Heart right ventricle (tissue), 16 donors: Measurements from ENCODE around the gene CAMTA2. TPM values are rescaled to one million over a fixed set of nuclear protein-coding genes. Genes with fewer than 3 reads are reported as not detected.

Experiments
- ATAC-seq, 8 donors: fragments of 200-7000 bp; cut with Tn5 transposase; one replicate each; pipeline ENCODE4 v1.9.1; 2020; ENCODE audit warnings: mild to moderate bottlenecking in 8 of 8, moderate library complexity in 8 of 8, moderate number of reproducible peaks in 1 of 8
- DNase-seq, 2 donors: peaks; one replicate each; pipeline ENCODE4 v3.0.0-alpha.2; 2020
- H3K27ac ChIP-seq, 10 donors: fragments of 200-600 bp; sonication (generic) in 2 of 10; one replicate each; pipeline versions ENCODE4 v1.5.0 to v1.8.0; 2020 to 2022; ENCODE audit warnings: mild to moderate bottlenecking in 3 of 10
- H3K27me3 ChIP-seq, 7 donors: fragments of 200-600 bp; one replicate each; pipeline ENCODE4 v1.8.0; 2021 to 2022; ENCODE audit warnings: mild to moderate bottlenecking in 2 of 7
- H3K36me3 ChIP-seq, 9 donors: fragments of 200-600 bp; sonication (generic) in 1 of 9; one replicate each; pipeline versions ENCODE4 v1.5.0 to v1.8.0; 2020 to 2022; ENCODE audit warnings: mild to moderate bottlenecking in 2 of 9
- H3K4me1 ChIP-seq, 9 donors: fragments of 200-600 bp; sonication (generic) in 1 of 9; one replicate each; pipeline versions ENCODE4 v1.5.0 to v1.8.0; 2020 to 2022; ENCODE audit warnings: mild to moderate bottlenecking in 4 of 9
- H3K4me3 ChIP-seq, 10 donors: fragments of 200-600 bp; sonication (generic) in 2 of 10; one replicate each; pipeline versions ENCODE4 v1.5.0 to v1.8.0; 2020 to 2022; ENCODE audit warnings: mild to moderate bottlenecking in 7 of 10, moderate library complexity in 2 of 10
- H3K9me3 ChIP-seq, 11 donors: fragments of 200-600 bp in 10 of 11; sonication (generic) in 2 of 11; one replicate each; pipeline versions ENCODE4 v1.5.0 to v1.8.0; 2013 to 2022; ENCODE audit warnings: mild to moderate bottlenecking in 2 of 11, control low read depth in 1 of 11, moderate library complexity in 1 of 11
- CTCF ChIP-seq, 9 donors: fragments of 200-600 bp; sonication (generic) in 2 of 9; IDR thresholded peaks; one replicate each; pipeline versions ENCODE4 v1.5.0 to v1.8.0; 2021 to 2022; ENCODE audit warnings: antibody characterized with exemption in 9 of 9, mild to moderate bottlenecking in 5 of 9, moderate library complexity in 1 of 9
- WGBS, 2 donors: extraction: QIAGEN DNeasy Blood & Tissue Kit; methylation state at CpG; one replicate each; pipeline ENCODE4 v1.1.7; 2013; ENCODE audit warnings: inconsistent platforms in 1 of 2; 5-methylcytosine and 5-hydroxymethylcytosine counted together
- intact Hi-C, 10 donors: fragments of 100-400 bp; cut with DNase I; formaldehyde crosslinking; loops; one replicate each; pipeline versions ENCODE4 v1.11.1 to v1.14.2; 2022
- polyA plus RNA-seq, 2 donors: library from polyadenylated mRNA; stranded (reverse); fragments of 200-250 nt; gene quantifications; one replicate each; pipeline ENCODE4 v1.2.3, GENCODE V29; 2013
- total RNA-seq, 10 donors: library from RNA; stranded (reverse); fragmentation: NEBNext Ultra II Directional in 3 of 10; extraction: Animal tissue kit (Norgen Biotek cat#: 25700) in 3 of 10; gene quantifications; one replicate each; pipeline versions ENCODE4 v1.2.1 to v1.2.4, GENCODE V29; 2021 to 2023
- donor health status: Arrhythmogenic right ventricular cardiomyopathy.
- donor health status: ischemic (EF 13 %, LVEDD 7.1; RV severe dilation, severe dysfunction).
- donor health status: healthy with polysubstance abuse.
- donor health status: DM: no; HTN: yes; CAD: no.
- donor health status: DM: no; HTN: no; CAD: no.
- donor health status: ischemic (EF 25% LVEDD 6.9; RV normal size, moderate dysfunction).
- donor health status: ischemic (EF 25% LVEDD 5.7; RV mildly dilated, moderate dysfunction).
- donor health status: healthy.
- donor health status: DM: yes; HTN: yes; CAD: no.
- donor health status: Ischemic cardiomyopathy.
- donor health status: ischemic (EF 35%, LVEDD 5.7; RV mildly dilated, moderate dysfunction).
- donor health status: nonischemic (EF 11% LVEDD 7.7; RV severe dilation, severe dysfunction).
- donor health status: DM: yes; HTN: yes; CAD: no.
- donor health status: PGD.
- donor health status: ischemic (EF 29% LVEDD 5.4; RV normal size, mild dysfunction).
- donor health status: nonischemic (EF 23%, LVEDD 6.1; RV moderate dilation, normal function).

The CAMTA2 gene
- total and polyA plus RNA-seq, 12 donors, result 26.0 to 74.3 (median 34.3) TPM

GRCh38 chr17:4971826-4972225 lies 15.6 kb downstream of the CAMTA2 start:
- Histone ChIP-seq H3K4me1 (peaks cover 22 to 60% (median 49%) of the 10 kb centered on the region in 9 donors), H3K27ac (peak overlapping the region in 6 of 10 donors; percentile 61 to 80 (median 71)), H3K4me3 (no peak overlapping the region), H3K36me3 (peaks cover 0 to 84% (median 25%) of the 10 kb centered on the region in 9 donors), H3K9me3 (no peaks in the 10 kb centered on the region), H3K27me3 (no peaks in the 10 kb centered on the region)
- DNase-seq (no peak), ATAC-seq (no peak)
- intact Hi-C loops, result no loop called here
- TF ChIP-seq CTCF (IDR thresholded peaks at IDR 0.05), result no peak
- 90 to 97% methylated on average over 6 of the region's 6 CpGs for WGBS, 2 donors

GRCh38 chr17:4970273-4970672 lies 17.2 kb downstream of the CAMTA2 start:
- Histone ChIP-seq H3K4me3 (no peak overlapping the region), H3K9me3 (no peaks in the 10 kb centered on the region), H3K27me3 (no peaks in the 10 kb centered on the region), H3K36me3 (peaks cover 0 to 73% (median 23%) of the 10 kb centered on the region in 9 donors), H3K4me1 (peaks cover 22 to 71% (median 52%) of the 10 kb centered on the region in 9 donors), H3K27ac (peak overlapping the region in 6 of 10 donors; percentile 29 to 97 (median 94))
- TF ChIP-seq CTCF (IDR thresholded peaks at IDR 0.05), result no peak
- intact Hi-C loops, result no loop called here
- ATAC-seq, result no peak
- DNase-seq, result no peak
- WGBS, 2 donors, result 96% methylated on average over 8 of the region's 8 CpGs

DNA sequence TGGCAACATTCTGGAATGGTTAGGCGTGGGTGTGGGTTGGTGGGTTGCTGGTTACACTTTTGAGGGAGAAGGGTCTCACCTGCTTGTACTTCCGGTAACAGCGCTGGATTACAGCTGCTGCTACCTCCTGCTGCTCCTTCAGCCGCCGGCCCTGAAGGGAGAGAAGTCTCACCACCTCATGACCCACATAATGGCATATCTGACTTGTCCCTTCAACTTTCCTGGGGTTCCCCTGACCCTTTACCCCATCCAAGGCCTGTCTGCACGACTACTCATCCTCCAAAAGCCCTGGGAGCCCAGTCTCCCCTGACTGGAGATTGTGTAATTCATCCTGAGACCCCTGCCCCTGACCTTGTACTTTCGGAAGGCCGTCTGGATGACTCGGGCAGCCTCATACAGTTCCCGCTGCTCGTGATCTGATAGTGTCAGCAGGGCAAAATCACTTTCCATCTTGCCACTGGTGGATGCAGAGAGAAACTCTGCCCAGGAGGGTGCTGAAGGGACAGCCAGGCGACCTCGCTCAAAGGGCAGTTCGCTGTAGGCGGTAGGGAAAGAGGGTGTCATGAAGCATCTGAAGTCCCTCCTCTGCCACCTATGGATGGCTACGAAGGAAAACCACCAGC lies 17.8 kb downstream of the CAMTA2 start:
- Histone ChIP-seq H3K9me3 (no peaks in the 10 kb centered on the region), H3K36me3 (peaks cover 0 to 70% (median 23%) of the 10 kb centered on the region in 9 donors), H3K27me3 (no peaks in the 10 kb centered on the region), H3K4me3 (no peak overlapping the region), H3K4me1 (peaks cover 22 to 66% (median 51%) of the 10 kb centered on the region in 9 donors), H3K27ac (peak overlapping the region in 8 of 10 donors; percentile 29 to 97 (median 96))
- ATAC-seq, result no peak
- DNase-seq, result no peak
- intact Hi-C loops, result loop anchor here in 2 of 10 donors (1.0 to 5.0 kb wide), 2 partner anchors 30 to 62 kb away; no protein-coding TSS in a partner anchor
- 82 to 86% methylated on average over 16 of the region's 16 CpGs for WGBS, 2 donors
- no peak for TF ChIP-seq CTCF (IDR thresholded peaks at IDR 0.05)

DNA sequence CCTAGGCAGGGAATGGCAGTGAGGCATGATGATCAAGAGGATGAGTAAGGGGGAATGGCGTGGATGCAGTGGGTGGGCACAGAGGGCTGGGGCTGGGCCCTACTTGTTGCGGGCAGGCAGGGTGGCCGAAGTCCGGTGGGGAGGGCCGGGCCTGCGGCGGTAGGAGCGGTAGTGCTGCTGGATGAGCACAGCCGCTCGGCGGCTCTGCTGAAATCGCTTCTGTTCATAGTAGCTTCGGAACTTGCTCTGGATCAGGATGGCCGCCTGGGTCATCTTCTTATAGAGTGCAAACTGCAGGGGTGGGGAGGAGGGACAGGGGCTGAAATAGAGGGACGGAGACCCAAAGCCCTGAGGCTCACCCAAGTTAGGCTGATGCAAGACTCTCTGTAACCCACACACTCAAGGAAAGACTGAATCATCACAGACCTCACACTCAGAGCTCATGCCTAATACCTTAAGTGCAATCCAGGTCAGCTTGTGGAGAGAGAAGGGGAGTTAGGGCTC lies 18.4 kb downstream of the CAMTA2 start:
- 61 to 75% methylated on average over 15 of the region's 15 CpGs for whole genome bisulfite sequencing, 2 donors
- Histone ChIP-seq H3K4me1 (peaks cover 18 to 61% (median 48%) of the 10 kb centered on the region in 9 donors), H3K9me3 (no peaks in the 10 kb centered on the region), H3K4me3 (peak overlapping the region in 9 of 10 donors; percentile 53 to 82 (median 72)), H3K27me3 (no peaks in the 10 kb centered on the region), H3K36me3 (peaks cover 0 to 66% (median 23%) of the 10 kb centered on the region in 9 donors), H3K27ac (peak overlapping the region in 9 of 10 donors; percentile 88 to 97 (median 96))
- ATAC-seq (no peak), DNase-seq (no peak)
- intact Hi-C loops, result loop anchor here in 2 of 10 donors (1.0 to 5.0 kb wide), 2 partner anchors 30 to 62 kb away; no protein-coding TSS in a partner anchor
- no peak for TF ChIP-seq CTCF (IDR thresholded peaks at IDR 0.05)
